GM13976 (cell line): Measurements from ENCODE around the gene HSPH1.

Experiments used
- DNase-seq: peaks from one replicate; pipeline ENCODE4 v3.0.0; 2012; ENCODE audit warnings: low spot score
- in situ Hi-C: fragments of 300-500 bp; cut with MboI; formaldehyde crosslinking; loops from one replicate; pipeline ENCODE4 v1.12.0; 2022; ENCODE audit warnings: low sequenced_read_pairs, mixed read lengths, inconsistent platforms; ENCODE audit not compliant: unreplicated experiment
- TF ChIP-seq, protein P1 (sequence below): IDR thresholded peaks from 2 replicates; pipeline ENCODE4 v1.5.1; 2012; ENCODE audit warnings: borderline replicate concordance, mild to moderate bottlenecking; ENCODE audit not compliant: insufficient read depth; ENCODE audit errors: extremely low read depth, missing control alignments, control extremely low read depth

Gene HSPH1

GRCh38 chr13:31159306-31159705 is 2.4 kb downstream of the HSPH1 start:
- TF ChIP-seq, protein P1, sequence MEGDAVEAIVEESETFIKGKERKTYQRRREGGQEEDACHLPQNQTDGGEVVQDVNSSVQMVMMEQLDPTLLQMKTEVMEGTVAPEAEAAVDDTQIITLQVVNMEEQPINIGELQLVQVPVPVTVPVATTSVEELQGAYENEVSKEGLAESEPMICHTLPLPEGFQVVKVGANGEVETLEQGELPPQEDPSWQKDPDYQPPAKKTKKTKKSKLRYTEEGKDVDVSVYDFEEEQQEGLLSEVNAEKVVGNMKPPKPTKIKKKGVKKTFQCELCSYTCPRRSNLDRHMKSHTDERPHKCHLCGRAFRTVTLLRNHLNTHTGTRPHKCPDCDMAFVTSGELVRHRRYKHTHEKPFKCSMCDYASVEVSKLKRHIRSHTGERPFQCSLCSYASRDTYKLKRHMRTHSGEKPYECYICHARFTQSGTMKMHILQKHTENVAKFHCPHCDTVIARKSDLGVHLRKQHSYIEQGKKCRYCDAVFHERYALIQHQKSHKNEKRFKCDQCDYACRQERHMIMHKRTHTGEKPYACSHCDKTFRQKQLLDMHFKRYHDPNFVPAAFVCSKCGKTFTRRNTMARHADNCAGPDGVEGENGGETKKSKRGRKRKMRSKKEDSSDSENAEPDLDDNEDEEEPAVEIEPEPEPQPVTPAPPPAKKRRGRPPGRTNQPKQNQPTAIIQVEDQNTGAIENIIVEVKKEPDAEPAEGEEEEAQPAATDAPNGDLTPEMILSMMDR: no peak
- in situ Hi-C loops: no loop called here
- no peak for DNase-seq

DNA sequence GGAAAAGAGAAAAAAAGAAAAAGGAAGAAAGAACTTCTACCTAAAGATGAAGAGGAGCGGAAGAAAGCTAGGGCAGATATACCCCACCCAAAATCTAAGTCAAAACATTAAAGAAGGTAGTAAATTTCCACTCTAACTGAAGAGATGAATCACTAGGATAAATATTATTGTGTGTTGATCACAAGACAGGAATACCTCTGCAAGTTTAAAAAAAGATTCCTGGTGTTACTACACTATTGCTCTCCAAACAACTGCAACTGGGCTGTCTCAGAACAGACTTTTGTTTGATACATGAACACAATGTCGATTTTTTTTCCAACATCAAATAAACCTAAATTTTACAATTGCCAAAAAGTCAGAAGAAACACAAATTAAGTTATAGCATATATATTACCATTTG is 6.8 kb downstream of the HSPH1 start:
- DNase-seq: no peak
- TF ChIP-seq, protein P1: no peak
- in situ Hi-C loops: no loop called here

DNA sequence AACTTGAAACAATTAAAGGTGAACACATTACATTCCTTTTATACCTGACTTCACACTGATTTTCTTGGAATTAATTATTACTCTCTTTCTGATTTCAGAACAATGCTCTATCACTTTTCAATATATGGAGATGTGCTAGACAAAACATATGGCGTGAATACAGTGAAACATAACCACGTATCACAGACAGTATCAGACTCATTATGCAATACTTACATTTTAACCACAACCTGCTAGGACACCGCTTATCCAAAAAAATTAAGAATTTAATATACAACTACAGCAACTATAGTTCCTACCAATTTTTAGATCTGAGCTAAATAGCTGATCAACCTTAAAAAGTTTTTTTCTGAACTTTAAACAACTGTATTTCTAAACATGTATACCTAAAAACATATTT is 9.9 kb downstream of the HSPH1 start:
- in situ Hi-C loops: no loop called here
- no peak for DNase-seq
- TF ChIP-seq, protein P1: no peak

DNA sequence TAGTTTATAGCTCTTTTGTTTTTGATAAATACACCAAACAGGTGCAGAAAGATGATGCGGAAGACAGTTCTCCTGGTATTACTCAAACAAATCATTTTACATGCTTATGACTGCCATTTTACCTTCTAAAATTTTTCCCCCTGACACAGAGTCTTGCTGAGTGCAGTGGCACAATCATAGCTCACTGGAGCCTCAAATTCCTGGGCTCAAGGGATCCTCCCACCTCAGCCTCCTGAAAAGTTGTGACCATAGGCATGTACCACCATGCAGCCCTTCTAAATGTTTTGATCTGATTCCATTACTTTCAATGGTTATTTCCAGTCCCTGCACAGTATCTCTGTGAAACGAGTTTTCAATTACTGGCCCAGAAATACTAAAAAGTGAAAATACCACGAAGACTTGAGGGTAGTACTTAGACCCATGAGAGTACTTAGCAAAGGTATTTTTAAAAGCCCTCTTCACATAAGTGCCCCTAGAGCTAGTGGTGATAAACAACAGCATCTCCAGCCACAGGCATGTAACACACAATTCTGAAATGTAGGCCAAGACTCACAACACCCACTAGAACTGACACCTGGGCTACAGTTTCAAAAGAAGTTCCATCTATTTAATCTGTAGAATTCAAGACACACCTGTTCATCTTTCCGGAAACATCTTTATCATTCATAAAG is 11.3 kb downstream of the HSPH1 start:
- TF ChIP-seq, protein P1: no peak
- in situ Hi-C loops: no loop called here
- DNase-seq: no peak

DNA sequence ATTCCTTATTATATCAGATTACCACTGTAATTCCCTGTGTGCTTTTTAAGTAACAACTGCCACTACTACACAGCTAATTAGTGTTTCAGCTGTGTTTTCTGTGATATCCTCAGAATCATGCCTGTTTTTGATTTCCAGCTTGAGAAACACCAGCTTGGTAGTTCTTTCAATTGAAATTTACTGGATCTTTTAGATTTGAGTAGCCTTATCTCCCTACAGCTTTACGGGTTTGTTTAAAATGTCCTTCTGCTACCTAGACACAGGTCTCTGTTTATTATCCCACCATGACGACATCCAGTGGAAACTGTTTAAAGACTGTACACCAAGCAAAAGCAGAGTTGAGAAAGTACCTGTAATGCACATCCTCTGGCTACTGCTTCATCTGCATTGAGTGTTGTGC is 12.1 kb downstream of the HSPH1 start:
- in situ Hi-C loops: no loop called here
- DNase-seq: no peak
- TF ChIP-seq, protein P1: no peak

- in situ Hi-C loops: no loop called here
- DNase-seq: no peak
- TF ChIP-seq, protein P1: no peak
Measured at GRCh38 chr13:31145417-31145816, 16.3 kb downstream of the HSPH1 start.
